Mesendoderm (in vitro differentiated cells): ENCODE results near the gene CNDP1.

Source experiments
- DNase-seq: peaks from one replicate; pipeline ENCODE4 v3.0.0; 2013
- H2AK5ac ChIP-seq: 2 replicates; pipeline ENCODE4 v1.6.1; 2013; ENCODE audit warnings: low read length, inconsistent platforms
- H2BK120ac ChIP-seq: 2 replicates; pipeline ENCODE4 v1.6.1; 2013; ENCODE audit warnings: low read depth, mild to moderate bottlenecking, low read length, moderate library complexity, mixed read lengths
- H2BK15ac ChIP-seq: replicated peaks from 2 replicates; pipeline ENCODE4 v1.6.1; 2013; ENCODE audit warnings: low read depth, mild to moderate bottlenecking, moderate library complexity
- H2BK5ac ChIP-seq: 2 replicates; pipeline ENCODE4 v1.6.1; 2013; ENCODE audit warnings: low read length, inconsistent platforms
- H3K18ac ChIP-seq: 2 replicates; pipeline ENCODE4 v1.6.1; 2013; ENCODE audit warnings: mild to moderate bottlenecking, low read length, mixed read lengths
- H3K23ac ChIP-seq: one replicate; pipeline ENCODE4 v1.6.1; 2013; ENCODE audit warnings: low read length
- H3K27ac ChIP-seq: 2 replicates; pipeline ENCODE4 v1.5.1; 2013; ENCODE audit warnings: low read depth, mild to moderate bottlenecking, inconsistent platforms, low read length, moderate library complexity
- H3K27me3 ChIP-seq: 2 replicates; pipeline ENCODE4 v1.6.1; 2013; ENCODE audit warnings: low read length, control low read depth, mild to moderate bottlenecking, inconsistent platforms; ENCODE audit not compliant: insufficient read depth, poor library complexity
- H3K36me3 ChIP-seq: 2 replicates; pipeline ENCODE4 v1.6.1; 2013; ENCODE audit warnings: low read length, inconsistent platforms; ENCODE audit not compliant: control insufficient read depth, insufficient read depth
- H3K4ac ChIP-seq: one replicate; pipeline ENCODE4 v1.6.1; 2013; ENCODE audit warnings: low read depth, mild to moderate bottlenecking, low read length, moderate library complexity
- H3K4me1 ChIP-seq: 2 replicates; pipeline ENCODE4 v1.6.1; 2013; ENCODE audit warnings: low read depth, low read length, inconsistent platforms; ENCODE audit not compliant: control insufficient read depth
- H3K4me2 ChIP-seq: 2 replicates; pipeline ENCODE4 v1.6.1; 2013; ENCODE audit warnings: low read length
- H3K4me3 ChIP-seq: 2 replicates; pipeline ENCODE4 v1.5.1; 2013; ENCODE audit warnings: mild to moderate bottlenecking, low read length
- H3K56ac ChIP-seq: one replicate; pipeline ENCODE4 v1.6.1; 2013; ENCODE audit warnings: low read length
- H3K79me1 ChIP-seq: 2 replicates; pipeline ENCODE4 v1.6.1; 2013; ENCODE audit warnings: low read length, inconsistent platforms
- H3K79me2 ChIP-seq: 2 replicates; pipeline ENCODE4 v1.6.1; 2013; ENCODE audit warnings: mild to moderate bottlenecking, low read length; ENCODE audit not compliant: control insufficient read depth, insufficient read depth
- H3K9ac ChIP-seq: 2 replicates; pipeline ENCODE4 v1.6.1; 2013; ENCODE audit warnings: low read length, inconsistent platforms
- H4K5ac ChIP-seq: one replicate; pipeline ENCODE4 v1.6.1; 2013; ENCODE audit warnings: low read length
- H4K8ac ChIP-seq: one replicate; pipeline ENCODE4 v1.6.1; 2013; ENCODE audit warnings: low read depth, mild to moderate bottlenecking, control low read depth, low read length, moderate library complexity
- WGBS: extraction: QIAGEN DNeasy Blood & Tissue Kit; methylation state at CpG from one replicate; pipeline ENCODE4 v1.1.7; 2013; ENCODE audit warnings: low lambda C conversion rate, missing lambda C conversion rate; ENCODE audit not compliant: insufficient coverage; ENCODE audit errors: extremely low coverage; 5-methylcytosine and 5-hydroxymethylcytosine counted together

CNDP1 gene

DNA sequence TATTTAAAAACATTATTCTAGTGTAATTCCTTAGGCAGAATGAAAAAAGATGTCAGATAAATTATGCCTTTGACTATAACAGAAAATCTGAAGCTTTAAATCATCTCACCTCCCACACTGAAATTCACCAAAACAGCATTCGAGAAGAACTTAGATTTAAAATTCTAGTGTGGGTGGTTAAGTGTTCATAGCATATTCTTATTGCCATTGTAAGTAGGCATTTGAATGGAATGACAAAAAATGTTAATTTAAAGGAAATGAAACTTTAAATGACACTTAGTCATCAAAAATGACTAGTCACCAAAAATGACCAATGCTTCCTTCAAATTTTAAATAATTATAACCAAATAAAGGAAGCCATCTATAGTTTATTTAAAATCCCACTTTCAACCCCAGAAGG, 56.4 kb downstream of the CNDP1 start:
- Histone ChIP-seq H3K27ac (no peak overlapping the region), H3K18ac (no peak overlapping the region), H3K56ac (no peak overlapping the region), H3K9ac (no peak overlapping the region), H3K4me3 (no peak overlapping the region), H2BK5ac (no peak overlapping the region), H3K27me3 (no peaks in the 10 kb centered on the region), H4K5ac (no peak overlapping the region), H3K79me1 (no peaks in the 10 kb centered on the region), H3K4ac (no peak overlapping the region), H3K36me3 (no peaks in the 10 kb centered on the region), H3K4me2 (no peak overlapping the region), H3K4me1 (no peaks in the 10 kb centered on the region), H3K79me2 (no peaks in the 10 kb centered on the region), H3K23ac (no peak overlapping the region), H2BK15ac (no peak overlapping the region), H4K8ac (no peak overlapping the region), H2BK120ac (no peak overlapping the region), H2AK5ac (no peak overlapping the region)
- DNase-seq, result no peak
- WGBS, result no CpG with 5 or more reads among the region's 1 CpG

DNA sequence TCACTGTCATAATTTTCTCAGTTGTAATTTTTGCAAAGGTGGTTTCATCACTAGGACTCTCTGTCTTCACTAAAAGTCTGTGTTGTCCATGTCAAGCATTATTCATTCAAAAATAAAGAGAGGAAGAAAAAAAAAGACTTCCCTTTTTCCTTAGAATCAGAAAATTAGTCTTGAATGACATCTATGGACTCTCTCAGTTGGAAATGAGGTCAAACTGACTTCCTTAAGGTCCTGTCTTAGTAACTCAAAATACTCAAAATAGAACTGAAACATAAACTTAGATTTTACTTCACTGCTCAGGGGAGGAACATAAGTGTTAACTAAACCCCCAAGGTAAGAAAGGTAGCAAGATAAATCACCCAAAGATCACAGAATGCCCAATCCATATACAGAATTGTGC, 61.1 kb downstream of the CNDP1 start:
- H4K8ac ChIP-seq, result no peak overlapping the region
- H3K23ac ChIP-seq, result no peak overlapping the region
- H3K18ac ChIP-seq, result no peak overlapping the region
- H2BK5ac ChIP-seq, result no peak overlapping the region
- H3K79me2 ChIP-seq, result peaks cover 7% of the 10 kb centered on the region
- no peak overlapping the region for H3K27ac ChIP-seq
- H2BK120ac ChIP-seq, result no peak overlapping the region
- no peak for DNase-seq
- no peak overlapping the region for H4K5ac ChIP-seq
- H3K9ac ChIP-seq, result no peak overlapping the region
- H3K36me3 ChIP-seq, result no peaks in the 10 kb centered on the region
- H3K4ac ChIP-seq, result no peak overlapping the region
- H2BK15ac ChIP-seq, result no peak overlapping the region
- peaks cover 8% of the 10 kb centered on the region for H3K79me1 ChIP-seq
- H3K4me2 ChIP-seq, result no peak overlapping the region
- H3K56ac ChIP-seq, result no peak overlapping the region
- no peaks in the 10 kb centered on the region for H3K27me3 ChIP-seq
- peaks cover 2% of the 10 kb centered on the region for H3K4me1 ChIP-seq
- H3K4me3 ChIP-seq, result no peak overlapping the region
- H2AK5ac ChIP-seq, result no peak overlapping the region

DNA sequence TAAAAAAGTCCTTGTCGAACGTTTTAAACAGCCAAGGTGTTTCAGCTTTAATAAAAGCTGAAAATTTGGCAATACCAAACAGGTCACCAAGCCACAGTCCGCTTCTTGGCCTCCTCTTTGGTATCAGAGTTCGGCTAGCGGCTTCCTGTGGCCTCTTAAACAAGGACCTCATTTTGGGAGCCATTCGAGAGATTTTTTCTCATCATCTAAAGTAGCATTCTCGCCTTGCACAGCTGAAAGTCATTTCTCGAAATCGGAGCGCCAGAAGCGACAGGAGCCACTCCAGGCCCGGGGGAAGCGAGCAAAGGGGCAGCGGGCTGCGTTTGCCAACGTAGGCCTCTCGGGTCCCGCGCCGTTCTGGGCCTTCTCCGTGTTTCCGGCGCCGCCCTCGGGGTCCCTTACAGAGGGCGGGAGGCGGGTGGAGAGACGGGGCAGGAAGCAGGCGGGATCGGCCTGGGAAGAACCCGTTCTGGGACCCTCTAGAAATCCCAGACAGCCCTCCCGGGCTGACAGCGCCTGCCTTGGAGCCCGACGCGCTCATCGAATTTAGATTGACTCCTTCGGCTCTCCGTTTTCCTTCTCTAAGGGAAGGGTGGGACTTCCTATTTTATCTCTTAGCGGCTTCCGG, 62.8 kb downstream of the CNDP1 start:
- peak overlapping the region; percentile 97 for H3K18ac ChIP-seq
- H3K4me2 ChIP-seq, result peak overlapping the region; percentile 78
- no peak overlapping the region for H3K23ac ChIP-seq
- peak; percentile 79 for DNase-seq
- peak overlapping the region; percentile 83 for H3K27ac ChIP-seq
- H3K27me3 ChIP-seq, result no peaks in the 10 kb centered on the region
- peaks cover 17% of the 10 kb centered on the region for H3K79me1 ChIP-seq
- peak overlapping the region; percentile 27 for H2BK5ac ChIP-seq
- no peak overlapping the region for H2AK5ac ChIP-seq
- peaks cover 7% of the 10 kb centered on the region for H3K79me2 ChIP-seq
- no CpG with 5 or more reads among the region's 41 CpGs for WGBS
- peaks cover 2% of the 10 kb centered on the region for H3K4me1 ChIP-seq
- peak overlapping the region; percentile 89 for H3K9ac ChIP-seq
- H2BK15ac ChIP-seq, result no peak overlapping the region
- H3K4me3 ChIP-seq, result peak overlapping the region; percentile 81
- H3K56ac ChIP-seq, result peak overlapping the region; percentile 97
- no peaks in the 10 kb centered on the region for H3K36me3 ChIP-seq
- peak overlapping the region; percentile 73 for H3K4ac ChIP-seq
- peak overlapping the region; percentile 76 for H2BK120ac ChIP-seq
- H4K5ac ChIP-seq, result peak overlapping the region; percentile 94
- peak overlapping the region; percentile 98 for H4K8ac ChIP-seq

DNA sequence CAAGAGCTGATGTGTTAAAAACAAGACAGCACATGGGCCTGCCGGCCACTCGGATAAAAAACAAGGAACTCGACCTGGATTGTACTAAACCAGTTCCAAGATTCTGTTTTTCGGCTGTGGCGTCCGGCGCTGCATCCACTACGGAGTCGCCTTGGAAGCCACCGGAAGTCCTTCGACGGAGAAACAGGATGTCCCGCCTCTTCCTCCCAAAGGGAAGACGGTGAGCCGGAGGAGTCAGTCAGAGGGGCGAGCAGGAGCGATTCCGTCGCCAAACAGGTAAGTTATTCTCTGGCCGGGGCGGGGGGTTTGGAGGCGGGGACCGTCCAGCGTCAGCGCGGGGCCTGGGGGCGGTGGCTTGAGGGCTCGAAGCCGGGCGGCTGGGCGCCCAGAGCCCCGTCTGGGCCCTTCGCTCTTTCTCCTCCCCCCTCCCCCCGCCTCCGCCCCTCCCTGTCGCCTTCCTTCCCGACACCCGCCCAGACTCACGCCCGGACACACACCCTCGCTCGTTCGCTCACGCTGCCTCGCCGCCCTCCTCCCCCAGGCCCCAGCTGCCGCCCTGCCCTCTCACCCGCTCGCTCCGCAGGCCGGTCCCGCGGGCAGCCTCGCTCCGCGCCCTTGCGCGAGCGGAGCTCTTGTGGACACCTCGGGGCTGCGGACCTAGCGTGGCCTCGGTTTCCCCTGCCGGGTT, 63.5 kb downstream of the CNDP1 start, which contains the start of gene ZNF407:
TSS of gene ZNF407 (plus strand) at position 209 of the 688 bp plus-strand sequence. CDS start 33,150 bp downstream, outside the sequence.
- Histone ChIP-seq H2BK120ac (peak within 1 kb of the TSS; percentile 76), H3K79me2 (peaks cover 7% of the 10 kb centered on the region), H3K9ac (peak within 1 kb of the TSS; percentile 92), H2BK5ac (peak within 1 kb of the TSS; percentile 49), H3K27ac (peak within 1 kb of the TSS; percentile 83), H3K4ac (peak within 1 kb of the TSS; percentile 73), H3K56ac (peak within 1 kb of the TSS; percentile 97), H2AK5ac (no peak within 1 kb of the TSS), H2BK15ac (no peak within 1 kb of the TSS), H3K18ac (peak within 1 kb of the TSS; percentile 97), H4K5ac (peak within 1 kb of the TSS; percentile 94), H3K23ac (no peak within 1 kb of the TSS), H3K4me3 (peak within 1 kb of the TSS; percentile 81), H3K36me3 (no peaks in the 10 kb centered on the region), H3K4me1 (peaks cover 2% of the 10 kb centered on the region), H3K4me2 (peak within 1 kb of the TSS; percentile 78), H3K79me1 (peaks cover 19% of the 10 kb centered on the region), H4K8ac (peak within 1 kb of the TSS; percentile 98), H3K27me3 (no peaks in the 10 kb centered on the region)
- DNase-seq, result peak; percentile 98
- WGBS, result no CpG with 5 or more reads among the region's 64 CpGs

DNA sequence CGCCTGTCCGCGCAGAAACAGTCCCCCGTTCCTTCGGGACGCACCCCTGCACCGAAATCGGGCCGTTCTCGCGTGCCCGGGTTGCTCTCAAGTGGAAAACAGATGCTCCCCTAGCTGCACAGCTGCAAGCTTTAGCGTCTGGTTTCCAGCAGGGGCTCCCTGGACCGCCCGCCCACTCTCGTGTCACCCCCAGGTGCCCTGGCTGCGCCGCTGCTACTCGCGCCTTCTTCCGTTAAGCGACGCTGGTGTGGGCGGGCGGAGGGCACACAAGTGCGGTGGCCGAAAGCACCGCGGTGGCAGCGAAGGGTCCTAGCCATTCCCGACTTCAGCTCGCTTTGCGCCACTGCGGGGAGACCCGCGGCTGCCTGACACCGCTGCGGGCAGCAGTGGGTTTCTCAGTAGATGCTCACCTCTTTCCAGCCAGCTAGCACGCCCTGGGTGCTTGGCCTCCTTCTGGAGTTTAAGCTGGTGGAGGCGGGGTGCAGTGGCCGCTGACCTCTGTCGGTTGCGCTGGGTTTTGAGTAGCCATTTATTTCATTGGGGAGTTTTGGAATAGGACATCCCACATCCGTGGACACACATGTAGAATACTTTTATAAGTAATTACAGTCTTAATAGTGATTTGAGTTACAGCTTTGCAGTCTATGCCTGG, 64.2 kb downstream of the CNDP1 start:
- Histone ChIP-seq H3K9ac (peak overlapping the region; percentile 92), H3K36me3 (no peaks in the 10 kb centered on the region), H3K27ac (peak overlapping the region; percentile 71), H3K4me1 (peaks cover 2% of the 10 kb centered on the region), H4K5ac (no peak overlapping the region), H2BK5ac (peak overlapping the region; percentile 49), H4K8ac (no peak overlapping the region), H3K18ac (peak overlapping the region; percentile 97), H2BK120ac (no peak overlapping the region), H3K4me3 (peak overlapping the region; percentile 74), H3K4me2 (peak overlapping the region; percentile 74), H3K79me2 (peaks cover 7% of the 10 kb centered on the region), H3K23ac (no peak overlapping the region), H2BK15ac (no peak overlapping the region), H3K4ac (no peak overlapping the region), H3K79me1 (peaks cover 19% of the 10 kb centered on the region), H3K27me3 (no peaks in the 10 kb centered on the region), H2AK5ac (no peak overlapping the region), H3K56ac (peak overlapping the region; percentile 97)
- peak; percentile 54 for DNase-seq
- WGBS, result no CpG with 5 or more reads among the region's 44 CpGs
